ENCODE results near the gene TMEM123.

Gene TMEM123

GRCh38 chr11:102479733-102480132, 27.2 kb upstream of the TMEM123 start:
- H3K36me3 ChIP-seq = no peaks in the 10 kb centered on the region
- H3K4me3 ChIP-seq (ENCODE audit: low read depth in 1 of 2, low read length in 1 of 2) = no peak overlapping the region
- H3K27me3 ChIP-seq = no peaks in the 10 kb centered on the region
- H3K4me1 ChIP-seq (ENCODE audit: control insufficient read depth in 1 of 2, insufficient read depth in 1 of 2, low read depth in 1 of 2, low read length in 1 of 2) = peaks cover 4 to 6% of the 10 kb centered on the region in 2 experiments
- no peak for TF ChIP-seq CTCF (IDR thresholded peaks at IDR 0.05)
- no peaks in the 10 kb centered on the region for H3K9me3 ChIP-seq
- no peak overlapping the region for H3K27ac ChIP-seq

GRCh38 chr11:102478673-102479299, 26.2 kb upstream of the TMEM123 start:
- Histone ChIP-seq H3K27ac (no peak overlapping the region), H3K4me3 (ENCODE audit: low read depth in 1 of 2, low read length in 1 of 2) (no peak overlapping the region), H3K4me1 (ENCODE audit: control insufficient read depth in 1 of 2, insufficient read depth in 1 of 2, low read depth in 1 of 2, low read length in 1 of 2) (peaks cover 4 to 6% of the 10 kb centered on the region in 2 experiments), H3K9me3 (no peaks in the 10 kb centered on the region), H3K27me3 (no peaks in the 10 kb centered on the region), H3K36me3 (no peaks in the 10 kb centered on the region)
- TF ChIP-seq CTCF (IDR thresholded peaks at IDR 0.05) = no peak

- Histone ChIP-seq H3K4me3 (ENCODE audit: low read depth in 1 of 2, low read length in 1 of 2) (no peak overlapping the region), H3K36me3 (no peaks in the 10 kb centered on the region), H3K27ac (no peak overlapping the region), H3K9me3 (no peaks in the 10 kb centered on the region), H3K4me1 (ENCODE audit: control insufficient read depth in 1 of 2, insufficient read depth in 1 of 2, low read depth in 1 of 2, low read length in 1 of 2) (peaks cover 4 to 6% of the 10 kb centered on the region in 2 experiments), H3K27me3 (no peaks in the 10 kb centered on the region)
- no peak for TF ChIP-seq CTCF (IDR thresholded peaks at IDR 0.05)
Observed at GRCh38 chr11:102476812-102477211, 24.2 kb upstream of the TMEM123 start.

DNA sequence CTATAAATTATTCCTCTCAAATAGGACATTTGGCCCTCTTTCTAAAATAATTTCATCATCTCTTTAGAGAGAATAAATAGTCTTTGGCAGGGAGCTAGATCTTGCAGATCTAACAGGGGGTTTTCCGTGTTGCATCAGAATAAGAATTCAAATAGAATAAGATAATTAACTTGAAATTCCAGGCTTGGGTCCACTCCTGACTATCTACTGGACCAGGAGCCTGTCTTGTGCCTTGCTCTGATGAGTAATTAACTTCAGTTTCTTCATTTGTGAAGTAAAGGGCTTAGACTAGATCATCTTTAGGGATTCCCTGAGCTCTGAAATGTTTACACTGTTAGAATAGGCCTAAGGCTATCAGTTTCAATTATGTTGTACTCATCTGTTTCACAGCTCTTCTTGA, 23.5 kb upstream of the TMEM123 start:
- Histone ChIP-seq H3K27me3 (no peaks in the 10 kb centered on the region), H3K36me3 (no peaks in the 10 kb centered on the region), H3K4me3 (ENCODE audit: low read depth in 1 of 2, low read length in 1 of 2) (no peak overlapping the region), H3K27ac (no peak overlapping the region), H3K9me3 (no peaks in the 10 kb centered on the region), H3K4me1 (ENCODE audit: control insufficient read depth in 1 of 2, insufficient read depth in 1 of 2, low read depth in 1 of 2, low read length in 1 of 2) (peaks cover 4 to 6% of the 10 kb centered on the region in 2 experiments)
- no peak for TF ChIP-seq CTCF (IDR thresholded peaks at IDR 0.05)

GRCh38 chr11:102473543-102473942, 21.0 kb upstream of the TMEM123 start:
- Histone ChIP-seq H3K27ac (no peak overlapping the region), H3K4me3 (ENCODE audit: low read depth in 1 of 2, low read length in 1 of 2) (no peak overlapping the region), H3K4me1 (ENCODE audit: control insufficient read depth in 1 of 2, insufficient read depth in 1 of 2, low read depth in 1 of 2, low read length in 1 of 2) (peaks cover 10 to 11% of the 10 kb centered on the region in 2 experiments), H3K9me3 (no peaks in the 10 kb centered on the region), H3K27me3 (no peaks in the 10 kb centered on the region), H3K36me3 (no peaks in the 10 kb centered on the region)
- TF ChIP-seq CTCF (IDR thresholded peaks at IDR 0.05) = no peak
